Fibroblast of villous mesenchyme (primary cell): Measurements from ENCODE around the gene ITGA5. TPM values are rescaled to one million over a fixed set of nuclear protein-coding genes. Genes with fewer than 3 reads are reported as not detected.

Experiments
- DNase-seq: peaks from one replicate; pipeline ENCODE4 v3.0.0-alpha.2; 2010; ENCODE audit warnings: low read depth
- H3K4me3 ChIP-seq: 2 replicates; pipeline ENCODE4 v1.5.1; 2011; ENCODE audit warnings: low read depth, mild to moderate bottlenecking, low read length
- CTCF ChIP-seq: IDR thresholded peaks from 2 replicates; pipeline ENCODE4 v1.5.1; 2012; ENCODE audit warnings: low read depth, mild to moderate bottlenecking, low read length; ENCODE audit not compliant: insufficient read depth
- total RNA-seq: library from RNA; depleted of rRNA; stranded (reverse); fragments of >200 nt; gene quantifications from 2 replicates; pipeline ENCODE4 v1.2.3, GENCODE V29; 2012

ITGA5 gene
- total RNA-seq, 1 donor, result 431 TPM

DNA sequence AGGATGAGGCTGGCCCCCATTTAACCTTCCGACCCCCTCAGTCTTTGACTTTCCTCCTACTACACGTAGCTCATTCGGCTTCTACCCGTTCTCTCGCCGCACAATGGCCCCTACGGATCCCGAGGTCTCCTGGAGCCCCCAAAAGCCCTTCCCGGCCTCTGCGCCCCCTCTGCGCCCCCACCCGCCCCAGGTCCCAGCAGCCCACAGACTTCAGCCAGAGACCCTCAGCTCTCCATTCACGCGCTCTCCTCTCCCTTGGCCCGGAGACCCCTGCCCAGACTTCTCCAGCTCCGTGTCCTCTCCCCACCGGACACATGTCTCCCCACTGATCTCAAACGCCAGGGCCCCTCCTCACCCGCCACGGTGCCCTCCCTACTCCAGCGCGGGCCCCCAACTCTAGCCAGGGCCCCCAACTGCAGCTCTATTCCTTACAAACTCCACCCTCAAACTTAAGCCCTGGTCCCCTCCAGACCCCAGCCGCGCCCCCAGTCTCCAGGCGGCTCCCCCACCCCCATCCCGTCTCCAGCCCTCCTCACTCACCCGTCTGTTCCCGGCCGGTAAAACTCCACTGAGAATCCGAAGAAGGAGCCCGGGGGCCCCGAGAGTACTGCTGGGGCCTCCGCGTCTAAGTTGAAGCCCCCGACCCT, 502 bp downstream of the ITGA5 start:
- no peak for DNase-seq
- no peak for TF ChIP-seq CTCF
- H3K4me3 ChIP-seq, result peak overlapping the region; percentile 94

DNA sequence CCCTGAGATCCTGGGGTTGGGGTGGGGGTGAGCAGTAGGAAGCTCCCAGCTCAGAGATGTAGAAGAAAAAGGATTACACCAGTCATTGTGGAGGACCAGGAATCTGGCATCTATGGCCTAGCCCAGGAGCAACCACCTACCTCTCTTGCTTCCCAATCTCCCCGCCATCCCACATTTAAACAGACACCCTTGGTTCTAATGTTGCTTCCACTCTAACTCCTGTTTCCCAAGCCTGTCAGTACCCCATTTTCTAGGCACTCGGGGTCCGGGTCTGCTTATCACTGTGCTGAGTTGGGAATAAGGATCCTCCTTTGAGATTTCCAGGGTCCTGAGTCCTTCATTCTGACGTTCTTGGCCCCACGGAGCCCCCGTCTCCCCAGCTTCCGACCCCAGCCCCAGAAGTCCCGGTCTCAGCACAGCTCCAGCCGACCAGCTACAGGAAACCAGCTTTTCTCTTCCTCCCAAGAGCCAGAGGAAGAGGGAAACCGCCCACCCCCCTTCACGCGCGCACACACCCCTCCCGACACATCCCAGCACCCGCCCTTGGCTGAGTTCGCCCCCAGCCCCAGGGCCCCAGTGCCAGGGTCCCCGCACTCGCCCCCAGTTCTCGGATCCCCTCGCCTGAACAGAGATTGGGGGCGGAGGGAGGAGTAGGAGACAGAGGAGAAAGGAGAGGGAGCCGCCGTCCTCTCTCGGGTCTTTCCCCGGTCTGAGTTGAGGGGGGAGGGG, 1.2 kb downstream of the ITGA5 start:
- peak overlapping the region; percentile 94 for H3K4me3 ChIP-seq
- no peak for DNase-seq
- no peak for TF ChIP-seq CTCF

DNA sequence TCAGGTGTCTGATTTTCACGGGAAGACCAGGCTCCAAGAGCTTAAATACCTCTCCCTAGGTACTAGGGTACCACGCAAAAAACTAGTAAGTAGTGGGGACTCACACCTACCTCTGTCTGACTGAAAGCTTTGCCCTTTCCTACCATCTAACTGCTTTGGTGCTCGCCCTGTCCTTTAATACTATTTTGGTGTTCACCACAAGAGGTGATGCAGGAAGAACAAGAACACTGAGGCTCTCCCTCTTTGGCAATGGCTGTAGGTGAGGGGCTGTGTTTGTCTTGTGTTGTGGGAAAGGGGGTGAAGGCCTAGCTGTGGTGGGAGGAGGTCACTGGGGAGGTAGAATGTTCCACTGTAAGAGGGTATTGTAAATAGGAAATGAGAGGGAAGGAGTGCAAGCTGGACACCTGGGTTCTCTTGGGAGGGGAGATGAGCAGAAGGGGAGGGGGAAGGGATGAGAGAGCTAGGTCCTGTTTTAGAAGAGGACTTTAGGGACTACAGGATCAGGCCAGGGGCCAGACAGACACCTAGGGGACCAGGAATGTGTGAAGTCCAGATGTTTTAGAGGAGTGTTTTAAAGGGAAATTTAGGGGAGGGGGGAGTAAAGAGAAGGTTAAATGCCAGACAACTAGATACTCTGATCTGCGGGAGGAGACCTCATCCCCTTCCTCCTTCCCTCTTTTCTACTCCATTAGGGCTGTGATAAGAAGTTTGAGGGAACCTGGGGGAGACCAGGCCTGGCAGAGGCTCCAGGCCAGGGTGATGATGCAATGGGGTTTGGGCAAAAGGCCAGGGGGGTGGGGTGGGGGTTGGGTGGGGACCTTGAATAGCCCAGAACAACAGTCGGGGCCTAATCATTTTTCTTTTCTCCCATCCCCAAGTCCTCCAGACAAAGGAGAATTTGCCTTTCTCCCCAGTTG, 2.1 kb downstream of the ITGA5 start:
- peak overlapping the region; percentile 94 for H3K4me3 ChIP-seq
- DNase-seq, result peak; percentile 44
- TF ChIP-seq CTCF, result no peak

GRCh38 chr12:54415221-54415929, 3.7 kb downstream of the ITGA5 start:
- no peak for DNase-seq
- no peak for TF ChIP-seq CTCF
- H3K4me3 ChIP-seq, result no peak overlapping the region

GRCh38 chr12:54413284-54414190, 5.5 kb downstream of the ITGA5 start:
- peak overlapping the region; percentile 12 for H3K4me3 ChIP-seq
- peak; percentile 34 for DNase-seq
- TF ChIP-seq CTCF, result no peak
